ENCODE results near the gene ROBO1. TPM values are rescaled to one million over a fixed set of nuclear protein-coding genes. Genes with fewer than 3 reads are reported as not detected.

The ROBO1 gene
- total RNA-seq, 1 donor from 2014 or later, result 7.1 TPM

GRCh38 chr3:78642226-78643035 lies 1125.4 kb downstream of the ROBO1 start:
- no peak overlapping the region for H3K4me3 ChIP-seq
- TF ChIP-seq, protein P1, sequence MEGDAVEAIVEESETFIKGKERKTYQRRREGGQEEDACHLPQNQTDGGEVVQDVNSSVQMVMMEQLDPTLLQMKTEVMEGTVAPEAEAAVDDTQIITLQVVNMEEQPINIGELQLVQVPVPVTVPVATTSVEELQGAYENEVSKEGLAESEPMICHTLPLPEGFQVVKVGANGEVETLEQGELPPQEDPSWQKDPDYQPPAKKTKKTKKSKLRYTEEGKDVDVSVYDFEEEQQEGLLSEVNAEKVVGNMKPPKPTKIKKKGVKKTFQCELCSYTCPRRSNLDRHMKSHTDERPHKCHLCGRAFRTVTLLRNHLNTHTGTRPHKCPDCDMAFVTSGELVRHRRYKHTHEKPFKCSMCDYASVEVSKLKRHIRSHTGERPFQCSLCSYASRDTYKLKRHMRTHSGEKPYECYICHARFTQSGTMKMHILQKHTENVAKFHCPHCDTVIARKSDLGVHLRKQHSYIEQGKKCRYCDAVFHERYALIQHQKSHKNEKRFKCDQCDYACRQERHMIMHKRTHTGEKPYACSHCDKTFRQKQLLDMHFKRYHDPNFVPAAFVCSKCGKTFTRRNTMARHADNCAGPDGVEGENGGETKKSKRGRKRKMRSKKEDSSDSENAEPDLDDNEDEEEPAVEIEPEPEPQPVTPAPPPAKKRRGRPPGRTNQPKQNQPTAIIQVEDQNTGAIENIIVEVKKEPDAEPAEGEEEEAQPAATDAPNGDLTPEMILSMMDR (IDR thresholded peaks at IDR 0.05; ENCODE audit: borderline replicate concordance), result no peak
- no peak overlapping the region for H3K27ac ChIP-seq (replicated peaks)
- no peaks in the 10 kb centered on the region for H3K27me3 ChIP-seq (ENCODE audit: low read depth)
- no peaks in the 10 kb centered on the region for H3K9me3 ChIP-seq (replicated peaks)
- intact Hi-C loops (cut with micrococcal nuclease), result no loop called here
- DNase-seq, result no peak
- peaks cover 8% of the 10 kb centered on the region for H3K4me1 ChIP-seq
- no peaks in the 10 kb centered on the region for H3K36me3 ChIP-seq

DNA sequence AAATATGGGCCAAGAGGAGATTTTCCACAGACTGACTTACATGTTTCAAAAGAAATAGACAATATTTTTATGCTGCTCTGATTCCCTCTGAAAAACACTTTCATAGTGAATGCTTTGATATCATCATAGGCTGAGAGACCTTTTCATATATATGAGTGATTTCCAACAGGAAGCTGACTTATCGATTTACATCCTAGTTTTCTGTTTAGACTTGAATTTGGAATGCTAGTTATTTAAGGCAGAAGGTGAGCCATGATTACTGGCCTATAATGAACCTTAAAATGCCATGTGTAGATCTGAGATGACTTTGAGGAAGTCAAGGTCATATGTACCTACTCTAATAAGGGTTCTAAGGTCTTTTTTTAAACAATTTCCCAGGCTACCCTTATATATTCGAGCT lies 1126.1 kb downstream of the ROBO1 start:
- DNase-seq, result no peak
- peaks cover 8% of the 10 kb centered on the region for H3K4me1 ChIP-seq
- intact Hi-C loops (cut with micrococcal nuclease), result no loop called here
- H3K4me3 ChIP-seq, result no peak overlapping the region
- H3K27me3 ChIP-seq (ENCODE audit: low read depth), result no peaks in the 10 kb centered on the region
- no peak overlapping the region for H3K27ac ChIP-seq (replicated peaks)
- TF ChIP-seq, protein P1 (IDR thresholded peaks at IDR 0.05; ENCODE audit: borderline replicate concordance), result no peak
- H3K36me3 ChIP-seq, result no peaks in the 10 kb centered on the region
- no peaks in the 10 kb centered on the region for H3K9me3 ChIP-seq (replicated peaks)

- H3K9me3 ChIP-seq (replicated peaks), result no peaks in the 10 kb centered on the region
- DNase-seq, result no peak
- no peak overlapping the region for H3K4me3 ChIP-seq
- TF ChIP-seq, protein P1 (IDR thresholded peaks at IDR 0.05; ENCODE audit: borderline replicate concordance), result no peak
- no peaks in the 10 kb centered on the region for H3K27me3 ChIP-seq (ENCODE audit: low read depth)
- intact Hi-C loops (cut with micrococcal nuclease), result no loop called here
- no peaks in the 10 kb centered on the region for H3K4me1 ChIP-seq
- H3K36me3 ChIP-seq, result peaks cover 2% of the 10 kb centered on the region
- H3K27ac ChIP-seq (replicated peaks), result no peak overlapping the region
These were observed 1133.5 kb downstream of the ROBO1 start for GRCh38 chr3:78634316-78634715.

DNA sequence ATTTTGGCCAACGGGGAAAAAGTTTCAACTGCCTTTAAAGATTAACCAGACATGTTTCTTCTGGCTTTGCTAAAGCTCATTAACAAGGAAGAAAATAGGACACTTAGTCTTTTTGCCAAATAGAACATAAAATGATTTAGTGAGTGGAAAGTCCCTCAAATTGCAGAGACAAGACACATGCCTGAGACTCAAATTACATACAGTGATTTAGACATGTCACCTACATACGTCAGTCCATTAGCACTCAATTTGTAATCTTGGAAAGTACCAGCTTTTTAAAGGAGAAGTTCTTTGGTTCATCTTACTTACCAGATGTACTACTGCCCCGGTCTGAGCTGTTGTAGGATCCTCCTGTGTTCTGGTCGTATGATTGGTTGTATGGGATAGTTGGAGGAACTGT lies 1134.2 kb downstream of the ROBO1 start:
- Histone ChIP-seq H3K27ac (replicated peaks) (no peak overlapping the region), H3K27me3 (ENCODE audit: low read depth) (no peaks in the 10 kb centered on the region), H3K4me3 (no peak overlapping the region), H3K36me3 (peaks cover 9% of the 10 kb centered on the region), H3K4me1 (no peaks in the 10 kb centered on the region), H3K9me3 (replicated peaks) (no peaks in the 10 kb centered on the region)
- TF ChIP-seq, protein P1 (IDR thresholded peaks at IDR 0.05; ENCODE audit: borderline replicate concordance), result no peak
- DNase-seq, result no peak
- intact Hi-C loops (cut with micrococcal nuclease), result no loop called here

DNA sequence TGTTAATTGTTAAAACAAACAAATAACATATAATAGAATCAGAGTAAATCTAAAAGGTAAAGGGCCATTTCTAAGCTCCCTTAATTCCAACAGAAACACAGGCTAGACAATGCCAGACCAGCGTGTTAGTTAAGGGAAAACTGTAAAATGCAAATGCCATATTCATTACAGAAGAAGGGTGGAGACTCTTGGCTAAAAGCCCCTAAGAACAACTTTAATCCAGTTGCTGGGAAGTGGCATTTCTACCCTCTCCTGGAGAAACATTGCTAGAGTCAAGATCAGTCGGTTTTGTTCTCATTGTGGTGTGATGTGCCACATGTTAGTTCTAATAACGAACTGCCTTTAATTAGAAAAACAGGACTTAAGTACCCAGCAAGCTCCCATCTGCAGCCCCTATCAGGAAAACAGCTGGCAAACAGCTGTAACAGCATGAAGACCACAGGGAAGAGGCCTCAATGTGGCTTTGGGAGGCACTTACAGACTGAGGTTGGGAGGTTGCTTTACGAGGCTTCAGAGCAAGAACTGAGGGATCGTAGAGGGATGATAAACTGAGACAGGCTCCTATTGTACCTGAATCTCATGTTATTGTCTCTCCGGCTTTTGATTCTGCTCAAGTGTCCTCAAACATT lies 1134.8 kb downstream of the ROBO1 start:
- TF ChIP-seq, protein P1 (IDR thresholded peaks at IDR 0.05; ENCODE audit: borderline replicate concordance), result no peak
- no peaks in the 10 kb centered on the region for H3K27me3 ChIP-seq (ENCODE audit: low read depth)
- DNase-seq, result no peak
- no peaks in the 10 kb centered on the region for H3K4me1 ChIP-seq
- peaks cover 10% of the 10 kb centered on the region for H3K36me3 ChIP-seq
- H3K4me3 ChIP-seq, result no peak overlapping the region
- no peaks in the 10 kb centered on the region for H3K9me3 ChIP-seq (replicated peaks)
- no peak overlapping the region for H3K27ac ChIP-seq (replicated peaks)
- intact Hi-C loops (cut with micrococcal nuclease), result no loop called here

Measured in left ventricle myocardium inferior (tissue), 1 donor.